SH-SY5Y (cell line): ENCODE data around the gene CLK2.

ENCODE experiments used
- GATA2 ChIP-seq: IDR thresholded peaks from 2 replicates; pipeline ENCODE4 v1.6.1; 2011; ENCODE audit warnings: mild to moderate bottlenecking, low read depth, low read length
- GATA3 ChIP-seq: IDR thresholded peaks from 2 replicates; pipeline ENCODE4 v1.6.1; 2011; ENCODE audit warnings: low read depth, mild to moderate bottlenecking, low read length, moderate library complexity

- no peak for TF ChIP-seq GATA2
- TF ChIP-seq GATA3: no peak
Measured at GRCh38 chr1:155304558-155305063, 31.3 kb upstream of the CLK2 start.
